Measurements from ENCODE around the gene COG3. TPM values are rescaled to one million over a fixed set of nuclear protein-coding genes. Genes with fewer than 3 reads are reported as not detected.
A peak's percentile ranks its signal among the peaks of the same experiment; 100 is the strongest.

The COG3 gene
- total and polyA plus RNA-seq, 2 experiments from 2014 or later = 17.1 to 23.9 TPM

DNA sequence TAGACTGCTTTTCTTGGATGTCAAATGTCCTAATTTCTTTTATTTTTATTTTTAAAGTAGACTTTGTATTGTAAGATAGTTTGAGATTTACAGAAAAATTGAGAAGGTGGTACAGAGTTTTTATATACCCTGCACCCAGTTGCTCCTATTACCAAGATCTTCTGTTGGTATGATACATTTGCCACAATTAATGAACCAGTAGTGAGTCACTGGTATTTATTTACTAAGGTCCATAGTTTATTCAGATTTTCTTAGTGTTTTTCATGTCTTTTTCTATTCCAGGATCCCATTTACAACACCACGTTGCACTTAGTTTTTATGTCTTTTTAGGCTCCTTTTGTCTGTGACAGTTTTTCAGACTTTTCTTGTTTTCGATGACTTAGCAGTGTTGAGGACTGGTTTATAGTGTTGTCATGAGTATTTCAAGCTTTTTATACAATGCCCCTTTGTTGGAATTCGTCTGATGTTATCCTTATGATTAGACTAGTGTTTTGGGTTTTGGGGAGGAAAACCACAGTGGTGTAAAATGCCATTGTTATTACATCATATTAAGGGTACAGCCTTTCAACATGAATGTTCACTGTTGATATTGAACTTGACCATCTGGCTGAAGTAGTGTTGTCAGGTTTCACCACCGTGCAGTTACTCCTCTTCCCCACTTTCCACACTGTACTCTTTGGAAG is 35.9 kb downstream of the COG3 start:
- no peaks in the 10 kb centered on the region for H3K9me2 ChIP-seq (ENCODE audit: insufficient read depth)
- H3K4me1 ChIP-seq (ENCODE audit: insufficient read depth) = no peaks in the 10 kb centered on the region
- H3K79me2 ChIP-seq (replicated peaks; ENCODE audit: insufficient read depth) = no peaks in the 10 kb centered on the region
- DNase-seq (ENCODE audit: low spot score) (no peak), ATAC-seq (no peak)
- H3K27ac ChIP-seq (ENCODE audit: low read depth) = no peak overlapping the region
- H3K4me2 ChIP-seq = no peak overlapping the region
- H3F3A ChIP-seq (replicated peaks; ENCODE audit: low read depth) = no peaks in the 10 kb centered on the region
- peak overlapping the region; percentile 15 for H3K27ac Mint-ChIP-seq
- peaks cover 9% of the 10 kb centered on the region; the same call in 1 of the 2 replicates for H4K20me1 ChIP-seq (replicated peaks; ENCODE audit: insufficient read depth)
- TF ChIP-seq ZNF114 (CRISPR knock-in tag; IDR thresholded peaks at IDR 0.05) (no peak), JUNB (IDR thresholded peaks at IDR 0.05; ENCODE audit: unreplicated experiment) (no peak), NANOG (IDR thresholded peaks at IDR 0.05; ENCODE audit: borderline replicate concordance) (no peak), ZNF331 (CRISPR knock-in tag; IDR thresholded peaks at IDR 0.05; ENCODE audit: low read depth) (no peak), CREB1 (CRISPR knock-in tag; IDR thresholded peaks at IDR 0.05; ENCODE audit: low read depth) (no peak), EZH2 (IDR thresholded peaks at IDR 0.05; ENCODE audit: low read depth, unreplicated experiment) (no peak), EZH2phosphoT487 (IDR thresholded peaks at IDR 0.05; ENCODE audit: unreplicated experiment) (no peak), STAT1 (IDR thresholded peaks at IDR 0.05; ENCODE audit: unreplicated experiment) (no peak), POLR2AphosphoS5 (IDR thresholded peaks at IDR 0.05; ENCODE audit: low read depth) (no peak)
- TF ChIP-seq, protein P1, sequence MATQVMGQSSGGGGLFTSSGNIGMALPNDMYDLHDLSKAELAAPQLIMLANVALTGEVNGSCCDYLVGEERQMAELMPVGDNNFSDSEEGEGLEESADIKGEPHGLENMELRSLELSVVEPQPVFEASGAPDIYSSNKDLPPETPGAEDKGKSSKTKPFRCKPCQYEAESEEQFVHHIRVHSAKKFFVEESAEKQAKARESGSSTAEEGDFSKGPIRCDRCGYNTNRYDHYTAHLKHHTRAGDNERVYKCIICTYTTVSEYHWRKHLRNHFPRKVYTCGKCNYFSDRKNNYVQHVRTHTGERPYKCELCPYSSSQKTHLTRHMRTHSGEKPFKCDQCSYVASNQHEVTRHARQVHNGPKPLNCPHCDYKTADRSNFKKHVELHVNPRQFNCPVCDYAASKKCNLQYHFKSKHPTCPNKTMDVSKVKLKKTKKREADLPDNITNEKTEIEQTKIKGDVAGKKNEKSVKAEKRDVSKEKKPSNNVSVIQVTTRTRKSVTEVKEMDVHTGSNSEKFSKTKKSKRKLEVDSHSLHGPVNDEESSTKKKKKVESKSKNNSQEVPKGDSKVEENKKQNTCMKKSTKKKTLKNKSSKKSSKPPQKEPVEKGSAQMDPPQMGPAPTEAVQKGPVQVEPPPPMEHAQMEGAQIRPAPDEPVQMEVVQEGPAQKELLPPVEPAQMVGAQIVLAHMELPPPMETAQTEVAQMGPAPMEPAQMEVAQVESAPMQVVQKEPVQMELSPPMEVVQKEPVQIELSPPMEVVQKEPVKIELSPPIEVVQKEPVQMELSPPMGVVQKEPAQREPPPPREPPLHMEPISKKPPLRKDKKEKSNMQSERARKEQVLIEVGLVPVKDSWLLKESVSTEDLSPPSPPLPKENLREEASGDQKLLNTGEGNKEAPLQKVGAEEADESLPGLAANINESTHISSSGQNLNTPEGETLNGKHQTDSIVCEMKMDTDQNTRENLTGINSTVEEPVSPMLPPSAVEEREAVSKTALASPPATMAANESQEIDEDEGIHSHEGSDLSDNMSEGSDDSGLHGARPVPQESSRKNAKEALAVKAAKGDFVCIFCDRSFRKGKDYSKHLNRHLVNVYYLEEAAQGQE (IDR thresholded peaks at IDR 0.05; ENCODE audit: unreplicated experiment) = no peak
- TF ChIP-seq, protein P2, sequence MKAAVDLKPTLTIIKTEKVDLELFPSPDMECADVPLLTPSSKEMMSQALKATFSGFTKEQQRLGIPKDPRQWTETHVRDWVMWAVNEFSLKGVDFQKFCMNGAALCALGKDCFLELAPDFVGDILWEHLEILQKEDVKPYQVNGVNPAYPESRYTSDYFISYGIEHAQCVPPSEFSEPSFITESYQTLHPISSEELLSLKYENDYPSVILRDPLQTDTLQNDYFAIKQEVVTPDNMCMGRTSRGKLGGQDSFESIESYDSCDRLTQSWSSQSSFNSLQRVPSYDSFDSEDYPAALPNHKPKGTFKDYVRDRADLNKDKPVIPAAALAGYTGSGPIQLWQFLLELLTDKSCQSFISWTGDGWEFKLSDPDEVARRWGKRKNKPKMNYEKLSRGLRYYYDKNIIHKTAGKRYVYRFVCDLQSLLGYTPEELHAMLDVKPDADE (IDR thresholded peaks at IDR 0.05) = no peak
- TF ChIP-seq, protein P3, sequence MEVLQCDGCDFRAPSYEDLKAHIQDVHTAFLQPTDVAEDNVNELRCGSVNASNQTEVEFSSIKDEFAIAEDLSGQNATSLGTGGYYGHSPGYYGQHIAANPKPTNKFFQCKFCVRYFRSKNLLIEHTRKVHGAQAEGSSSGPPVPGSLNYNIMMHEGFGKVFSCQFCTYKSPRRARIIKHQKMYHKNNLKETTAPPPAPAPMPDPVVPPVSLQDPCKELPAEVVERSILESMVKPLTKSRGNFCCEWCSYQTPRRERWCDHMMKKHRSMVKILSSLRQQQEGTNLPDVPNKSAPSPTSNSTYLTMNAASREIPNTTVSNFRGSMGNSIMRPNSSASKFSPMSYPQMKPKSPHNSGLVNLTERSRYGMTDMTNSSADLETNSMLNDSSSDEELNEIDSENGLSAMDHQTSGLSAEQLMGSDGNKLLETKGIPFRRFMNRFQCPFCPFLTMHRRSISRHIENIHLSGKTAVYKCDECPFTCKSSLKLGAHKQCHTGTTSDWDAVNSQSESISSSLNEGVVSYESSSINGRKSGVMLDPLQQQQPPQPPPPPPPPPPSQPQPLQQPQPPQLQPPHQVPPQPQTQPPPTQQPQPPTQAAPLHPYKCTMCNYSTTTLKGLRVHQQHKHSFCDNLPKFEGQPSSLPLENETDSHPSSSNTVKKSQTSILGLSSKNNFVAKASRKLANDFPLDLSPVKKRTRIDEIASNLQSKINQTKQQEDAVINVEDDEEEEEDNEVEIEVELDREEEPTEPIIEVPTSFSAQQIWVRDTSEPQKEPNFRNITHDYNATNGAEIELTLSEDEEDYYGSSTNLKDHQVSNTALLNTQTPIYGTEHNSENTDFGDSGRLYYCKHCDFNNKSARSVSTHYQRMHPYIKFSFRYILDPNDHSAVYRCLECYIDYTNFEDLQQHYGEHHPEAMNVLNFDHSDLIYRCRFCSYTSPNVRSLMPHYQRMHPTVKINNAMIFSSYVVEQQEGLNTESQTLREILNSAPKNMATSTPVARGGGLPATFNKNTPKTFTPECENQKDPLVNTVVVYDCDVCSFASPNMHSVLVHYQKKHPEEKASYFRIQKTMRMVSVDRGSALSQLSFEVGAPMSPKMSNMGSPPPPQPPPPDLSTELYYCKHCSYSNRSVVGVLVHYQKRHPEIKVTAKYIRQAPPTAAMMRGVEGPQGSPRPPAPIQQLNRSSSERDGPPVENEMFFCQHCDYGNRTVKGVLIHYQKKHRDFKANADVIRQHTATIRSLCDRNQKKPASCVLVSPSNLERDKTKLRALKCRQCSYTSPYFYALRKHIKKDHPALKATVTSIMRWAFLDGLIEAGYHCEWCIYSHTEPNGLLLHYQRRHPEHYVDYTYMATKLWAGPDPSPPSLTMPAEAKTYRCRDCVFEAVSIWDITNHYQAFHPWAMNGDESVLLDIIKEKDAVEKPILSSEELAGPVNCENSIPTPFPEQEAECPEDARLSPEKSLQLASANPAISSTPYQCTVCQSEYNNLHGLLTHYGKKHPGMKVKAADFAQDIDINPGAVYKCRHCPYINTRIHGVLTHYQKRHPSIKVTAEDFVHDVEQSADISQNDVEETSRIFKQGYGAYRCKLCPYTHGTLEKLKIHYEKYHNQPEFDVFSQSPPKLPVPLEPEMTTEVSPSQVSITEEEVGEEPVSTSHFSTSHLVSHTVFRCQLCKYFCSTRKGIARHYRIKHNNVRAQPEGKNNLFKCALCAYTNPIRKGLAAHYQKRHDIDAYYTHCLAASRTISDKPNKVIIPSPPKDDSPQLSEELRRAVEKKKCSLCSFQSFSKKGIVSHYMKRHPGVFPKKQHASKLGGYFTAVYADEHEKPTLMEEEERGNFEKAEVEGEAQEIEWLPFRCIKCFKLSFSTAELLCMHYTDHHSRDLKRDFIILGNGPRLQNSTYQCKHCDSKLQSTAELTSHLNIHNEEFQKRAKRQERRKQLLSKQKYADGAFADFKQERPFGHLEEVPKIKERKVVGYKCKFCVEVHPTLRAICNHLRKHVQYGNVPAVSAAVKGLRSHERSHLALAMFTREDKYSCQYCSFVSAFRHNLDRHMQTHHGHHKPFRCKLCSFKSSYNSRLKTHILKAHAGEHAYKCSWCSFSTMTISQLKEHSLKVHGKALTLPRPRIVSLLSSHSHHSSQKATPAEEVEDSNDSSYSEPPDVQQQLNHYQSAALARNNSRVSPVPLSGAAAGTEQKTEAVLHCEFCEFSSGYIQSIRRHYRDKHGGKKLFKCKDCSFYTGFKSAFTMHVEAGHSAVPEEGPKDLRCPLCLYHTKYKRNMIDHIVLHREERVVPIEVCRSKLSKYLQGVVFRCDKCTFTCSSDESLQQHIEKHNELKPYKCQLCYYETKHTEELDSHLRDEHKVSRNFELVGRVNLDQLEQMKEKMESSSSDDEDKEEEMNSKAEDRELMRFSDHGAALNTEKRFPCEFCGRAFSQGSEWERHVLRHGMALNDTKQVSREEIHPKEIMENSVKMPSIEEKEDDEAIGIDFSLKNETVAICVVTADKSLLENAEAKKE (CRISPR knock-in tag; IDR thresholded peaks at IDR 0.05) = no peak
- TF ChIP-seq, protein P4, sequence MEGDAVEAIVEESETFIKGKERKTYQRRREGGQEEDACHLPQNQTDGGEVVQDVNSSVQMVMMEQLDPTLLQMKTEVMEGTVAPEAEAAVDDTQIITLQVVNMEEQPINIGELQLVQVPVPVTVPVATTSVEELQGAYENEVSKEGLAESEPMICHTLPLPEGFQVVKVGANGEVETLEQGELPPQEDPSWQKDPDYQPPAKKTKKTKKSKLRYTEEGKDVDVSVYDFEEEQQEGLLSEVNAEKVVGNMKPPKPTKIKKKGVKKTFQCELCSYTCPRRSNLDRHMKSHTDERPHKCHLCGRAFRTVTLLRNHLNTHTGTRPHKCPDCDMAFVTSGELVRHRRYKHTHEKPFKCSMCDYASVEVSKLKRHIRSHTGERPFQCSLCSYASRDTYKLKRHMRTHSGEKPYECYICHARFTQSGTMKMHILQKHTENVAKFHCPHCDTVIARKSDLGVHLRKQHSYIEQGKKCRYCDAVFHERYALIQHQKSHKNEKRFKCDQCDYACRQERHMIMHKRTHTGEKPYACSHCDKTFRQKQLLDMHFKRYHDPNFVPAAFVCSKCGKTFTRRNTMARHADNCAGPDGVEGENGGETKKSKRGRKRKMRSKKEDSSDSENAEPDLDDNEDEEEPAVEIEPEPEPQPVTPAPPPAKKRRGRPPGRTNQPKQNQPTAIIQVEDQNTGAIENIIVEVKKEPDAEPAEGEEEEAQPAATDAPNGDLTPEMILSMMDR (conservative IDR thresholded peaks at IDR 0.05; ENCODE audit: low read depth in 2 of 2) = no peak
- no peak overlapping the region for H3K4me3 ChIP-seq
- H3K9me3 Mint-ChIP-seq = peaks cover 4% of the 10 kb centered on the region; the same call in 1 of the 3 replicates
- no peak overlapping the region for H2AFZ ChIP-seq
- peaks cover 25% of the 10 kb centered on the region for H3K36me3 ChIP-seq (ENCODE audit: insufficient read depth)
- no peaks in the 10 kb centered on the region for H3K27me3 Mint-ChIP-seq (ENCODE audit: insufficient read depth, low read depth, poor library complexity)
- H3K27me3 ChIP-seq (ENCODE audit: insufficient read depth) = no peaks in the 10 kb centered on the region
- H3K4me1 Mint-ChIP-seq = no peaks in the 10 kb centered on the region
- peaks cover 40% of the 10 kb centered on the region for H3K36me3 Mint-ChIP-seq (ENCODE audit: low read depth)
- no peak overlapping the region for H3K4me3 Mint-ChIP-seq

Data from GM23338 (cell line).